A673 (cell line): Measurements from ENCODE around the gene ENOX1.
"Not testable (repeated sequence)": the region's sequence is repeated elsewhere in the genome, so short reads cannot be mapped to it uniquely, and the experiment has no call there.

Experiments used
- EZH2 ChIP-seq: fragments of 200-600 bp; sonication (generic); IDR thresholded peaks from 2 replicates; pipeline ENCODE4 v1.6.1; 2017; ENCODE audit warnings: borderline replicate concordance, low read depth, mild to moderate bottlenecking, mixed read lengths, antibody characterized with exemption, low read length; ENCODE audit not compliant: poor library complexity, severe bottlenecking
- TF ChIP-seq, protein P1 (sequence below): fragments of 300-800, 200-600 bp; sonication (generic); conservative IDR thresholded peaks from 2 replicates; pipeline ENCODE4 v1.5.1; 2017; ENCODE audit warnings: low read depth, mild to moderate bottlenecking, antibody characterized with exemption, low read length, moderate library complexity, mixed read lengths

DNA sequence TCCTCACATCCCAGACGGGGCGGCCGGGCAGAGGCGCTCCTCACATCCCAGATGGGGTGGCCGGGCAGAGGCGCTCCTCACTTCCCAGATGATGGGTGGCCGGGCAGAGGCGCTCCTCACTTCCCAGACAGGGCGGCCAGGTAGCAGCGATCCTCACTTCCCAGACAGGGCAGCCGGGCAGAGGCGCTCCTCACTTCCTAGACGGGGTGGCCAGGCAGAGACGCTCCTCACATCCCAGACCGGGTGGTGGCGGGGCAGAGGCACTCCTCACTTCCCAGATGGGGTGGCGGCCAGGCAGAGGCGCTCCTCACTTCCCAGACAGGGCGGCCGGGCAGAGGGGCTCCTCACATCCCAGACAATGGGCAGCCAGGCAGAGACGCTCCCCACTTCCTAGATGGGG lies 370.4 kb downstream of the ENOX1 start:
- TF ChIP-seq, protein P1, sequence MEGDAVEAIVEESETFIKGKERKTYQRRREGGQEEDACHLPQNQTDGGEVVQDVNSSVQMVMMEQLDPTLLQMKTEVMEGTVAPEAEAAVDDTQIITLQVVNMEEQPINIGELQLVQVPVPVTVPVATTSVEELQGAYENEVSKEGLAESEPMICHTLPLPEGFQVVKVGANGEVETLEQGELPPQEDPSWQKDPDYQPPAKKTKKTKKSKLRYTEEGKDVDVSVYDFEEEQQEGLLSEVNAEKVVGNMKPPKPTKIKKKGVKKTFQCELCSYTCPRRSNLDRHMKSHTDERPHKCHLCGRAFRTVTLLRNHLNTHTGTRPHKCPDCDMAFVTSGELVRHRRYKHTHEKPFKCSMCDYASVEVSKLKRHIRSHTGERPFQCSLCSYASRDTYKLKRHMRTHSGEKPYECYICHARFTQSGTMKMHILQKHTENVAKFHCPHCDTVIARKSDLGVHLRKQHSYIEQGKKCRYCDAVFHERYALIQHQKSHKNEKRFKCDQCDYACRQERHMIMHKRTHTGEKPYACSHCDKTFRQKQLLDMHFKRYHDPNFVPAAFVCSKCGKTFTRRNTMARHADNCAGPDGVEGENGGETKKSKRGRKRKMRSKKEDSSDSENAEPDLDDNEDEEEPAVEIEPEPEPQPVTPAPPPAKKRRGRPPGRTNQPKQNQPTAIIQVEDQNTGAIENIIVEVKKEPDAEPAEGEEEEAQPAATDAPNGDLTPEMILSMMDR = not testable (repeated sequence)
- TF ChIP-seq EZH2 = not testable (repeated sequence)
